T-helper 9 cell (primary cell): ENCODE results near the gene UBN1.

Experiments used
- DNase-seq: peaks from one replicate; pipeline ENCODE4 v3.0.0-alpha.2; 2020

UBN1 gene

DNA sequence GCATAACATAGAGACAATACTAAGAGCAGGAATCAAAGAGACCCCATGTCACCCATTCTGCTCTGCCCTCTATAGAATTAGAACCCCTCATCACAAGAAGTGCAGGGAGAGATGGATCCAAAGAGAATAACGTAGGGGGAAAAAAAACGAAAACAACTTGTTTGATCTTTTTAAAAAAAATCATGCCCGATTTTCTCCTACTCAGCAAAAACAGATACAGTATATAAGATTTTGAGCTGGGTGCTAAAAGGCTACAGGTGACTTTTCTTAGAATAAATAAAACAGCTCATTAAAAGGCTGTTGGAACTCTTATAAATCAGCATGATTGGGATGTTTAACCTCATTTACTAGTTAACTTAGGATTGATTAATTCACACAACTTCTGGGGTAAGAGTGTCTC lies 17.4 kb downstream of the UBN1 start:
- DNase-seq: no peak

DNA sequence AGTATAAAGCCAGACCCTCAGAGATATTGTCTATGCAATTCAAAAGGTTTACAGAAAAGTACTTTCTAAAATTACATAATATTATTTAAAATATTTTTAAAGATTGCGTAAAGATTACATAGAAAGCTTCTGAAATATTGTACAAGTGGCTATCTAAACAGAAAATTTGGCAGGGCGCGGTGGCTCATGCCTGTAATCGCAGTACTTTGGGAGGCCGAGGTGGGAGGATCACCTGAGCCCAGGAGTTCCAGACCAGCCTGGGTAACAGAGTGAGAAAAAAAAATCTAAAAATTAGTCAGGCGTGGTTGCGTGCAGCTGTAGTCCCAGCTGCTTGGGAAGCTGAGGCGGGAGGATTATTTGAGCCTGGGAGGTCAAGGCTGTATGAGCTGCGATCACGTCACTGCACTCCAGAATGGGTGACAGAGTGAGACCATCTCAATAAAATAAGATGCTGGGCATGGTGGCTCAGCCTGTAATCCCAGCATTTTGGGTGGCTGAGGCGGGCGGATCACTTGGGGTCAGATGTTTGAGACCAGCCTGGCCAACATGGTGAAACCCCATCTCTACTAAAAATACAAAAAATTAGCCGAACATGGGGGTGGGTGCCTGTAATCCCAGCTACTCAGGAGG lies 18.1 kb downstream of the UBN1 start:
- DNase-seq: no peak

DNA sequence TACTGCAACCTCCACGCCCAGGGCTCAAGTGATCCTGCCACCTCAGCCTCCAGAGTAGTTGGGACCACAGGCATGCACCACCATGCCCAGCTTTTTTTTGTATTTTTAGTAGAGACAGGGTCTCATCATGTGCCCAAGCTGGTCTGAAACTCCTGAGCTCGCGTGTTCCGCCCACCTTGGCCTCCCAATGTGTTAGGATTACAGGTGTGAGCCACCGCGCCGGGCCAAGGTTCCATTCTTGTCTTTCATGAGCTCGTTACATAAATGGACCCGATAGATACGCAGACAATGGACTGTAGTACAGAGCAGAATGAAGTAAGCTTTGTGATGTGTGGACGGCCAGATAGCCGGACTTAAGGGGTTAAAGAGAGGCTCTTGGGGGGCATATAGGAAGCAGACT lies 19.3 kb downstream of the UBN1 start:
- DNase-seq: no peak

DNA sequence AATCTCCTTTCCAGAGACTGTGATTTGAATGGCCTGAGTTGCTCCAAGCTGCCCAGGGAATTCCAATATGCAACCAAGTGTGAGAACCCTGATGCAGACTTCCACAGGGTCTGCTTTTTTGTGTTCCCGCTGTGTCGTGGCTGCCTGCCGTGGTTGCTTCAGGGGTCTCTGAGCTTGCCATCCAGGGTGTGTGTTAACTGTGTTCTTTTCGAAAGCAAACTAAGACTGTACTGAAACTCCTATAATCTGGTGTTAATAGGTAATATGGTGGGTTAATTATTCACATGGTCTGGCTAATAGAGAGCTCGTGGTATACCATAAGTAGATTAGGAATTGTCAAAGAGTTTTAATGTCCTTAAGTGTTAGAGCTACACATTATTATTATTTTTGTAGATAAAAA lies 20.7 kb downstream of the UBN1 start:
- DNase-seq: no peak

DNA sequence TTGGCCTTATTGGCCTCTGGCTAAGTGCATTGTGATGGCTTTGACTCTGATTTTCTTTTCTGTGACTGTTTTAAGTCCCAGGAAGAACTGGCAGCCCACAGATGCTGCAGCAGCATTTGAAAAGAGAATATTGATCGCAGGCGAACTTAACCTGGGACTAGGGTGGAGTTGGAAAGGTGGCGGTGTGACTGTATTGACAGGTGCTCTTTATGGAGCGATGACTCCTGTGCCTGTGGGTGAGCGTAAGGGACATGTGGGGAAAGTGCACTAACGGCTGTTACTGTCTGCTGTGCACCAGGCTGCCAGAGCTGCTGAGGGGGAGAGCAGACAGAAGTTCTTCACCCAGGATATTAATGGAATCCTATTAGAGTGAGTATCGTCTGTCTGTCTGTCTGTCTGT lies 21.3 kb downstream of the UBN1 start:
- no peak for DNase-seq

DNA sequence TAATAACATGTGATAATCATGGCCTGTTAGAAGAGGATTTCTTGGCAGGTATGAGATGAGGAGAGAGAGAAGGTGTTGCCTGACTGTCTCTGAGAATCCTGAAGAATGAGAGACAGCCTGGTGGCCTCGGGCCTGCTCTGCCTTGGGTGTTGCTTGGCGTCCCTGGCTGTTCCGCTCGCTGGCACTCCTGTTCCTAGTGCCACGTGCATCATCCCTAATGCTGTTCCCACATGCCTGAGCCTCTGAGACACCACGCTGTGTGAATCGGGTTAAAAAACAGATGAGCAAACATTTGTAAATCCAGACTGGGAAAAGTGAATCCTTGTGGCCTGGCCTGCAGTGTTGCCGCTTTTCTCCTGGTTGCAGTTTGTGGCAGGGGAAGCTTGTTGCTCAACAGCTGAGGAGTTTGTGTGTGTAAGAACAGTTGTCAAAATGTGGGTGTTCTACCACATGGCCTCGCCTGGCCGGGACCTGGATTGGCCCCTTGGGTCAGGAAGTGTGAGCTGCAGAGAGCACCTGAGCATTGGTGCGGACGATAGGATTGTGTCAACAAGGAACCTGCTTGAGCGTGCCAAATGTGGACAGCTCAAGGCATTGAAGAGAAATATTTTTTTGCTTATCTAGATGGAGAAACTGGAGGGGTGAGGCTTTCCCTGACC lies 22.0 kb downstream of the UBN1 start:
- no peak for DNase-seq

DNA sequence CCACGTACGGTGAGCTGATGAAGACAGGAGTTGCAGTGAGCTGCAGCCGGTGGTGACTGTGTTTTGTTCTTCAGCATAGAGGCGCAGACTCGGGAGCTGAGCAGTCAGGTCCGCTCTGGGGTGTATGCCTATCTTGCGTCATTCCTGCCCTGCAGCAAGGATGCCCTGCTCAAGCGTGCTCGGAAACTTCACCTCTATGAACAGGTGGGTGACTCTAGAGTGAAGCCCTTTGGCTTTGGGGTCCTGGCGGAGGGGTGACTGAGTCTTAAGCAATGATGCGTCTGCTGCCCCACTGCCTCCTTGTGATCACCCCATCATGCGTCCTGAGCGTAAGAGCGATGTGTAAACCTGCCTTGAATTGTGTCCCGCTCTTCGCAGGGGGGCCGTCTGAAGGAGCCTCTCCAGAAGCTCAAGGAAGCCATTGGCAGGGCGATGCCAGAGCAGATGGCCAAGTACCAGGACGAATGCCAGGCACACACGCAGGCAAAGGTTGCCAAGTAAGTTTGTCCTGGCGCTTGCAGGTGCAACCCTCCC lies 22.9 kb downstream of the UBN1 start:
- no peak for DNase-seq

DNA sequence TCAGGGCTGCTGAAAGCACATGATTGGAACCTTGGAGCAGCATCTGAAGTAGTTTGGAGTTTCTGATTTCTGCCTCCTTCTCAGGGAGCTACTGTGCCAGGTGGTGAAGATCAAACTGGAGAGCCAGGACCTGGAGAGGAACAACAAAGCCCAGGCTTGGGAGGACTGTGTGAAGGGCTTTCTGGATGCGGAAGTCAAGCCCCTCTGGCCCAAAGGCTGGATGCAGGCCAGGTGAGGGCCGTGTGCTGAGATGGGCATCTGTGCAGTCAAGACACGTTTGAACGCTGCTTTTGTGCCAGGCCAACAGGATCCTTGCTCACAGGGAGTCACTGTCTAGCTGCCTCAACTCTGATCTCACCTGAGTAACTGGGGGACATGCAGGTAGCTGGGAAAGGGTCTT lies 23.8 kb downstream of the UBN1 start:
- no peak for DNase-seq

DNA sequence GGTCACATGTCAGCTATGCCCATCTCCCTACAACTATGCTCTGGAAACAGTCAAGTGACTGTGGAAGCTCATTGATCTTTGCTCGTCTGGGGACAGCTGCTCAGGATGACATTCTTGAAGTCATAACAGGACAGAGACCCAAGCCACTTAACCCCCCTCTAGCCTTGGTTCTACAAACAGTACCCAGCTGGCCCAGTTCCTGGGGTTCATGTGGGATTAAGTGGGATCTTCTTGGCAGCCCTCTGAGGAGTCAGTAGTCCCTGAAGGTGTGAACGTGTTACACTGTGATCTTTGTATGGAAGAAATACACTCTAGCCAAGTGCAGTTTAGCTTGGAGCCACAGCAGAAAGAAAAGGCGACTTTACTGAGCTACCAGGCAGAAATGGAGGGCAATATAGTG lies 25.8 kb downstream of the UBN1 start:
- DNase-seq: no peak

DNA sequence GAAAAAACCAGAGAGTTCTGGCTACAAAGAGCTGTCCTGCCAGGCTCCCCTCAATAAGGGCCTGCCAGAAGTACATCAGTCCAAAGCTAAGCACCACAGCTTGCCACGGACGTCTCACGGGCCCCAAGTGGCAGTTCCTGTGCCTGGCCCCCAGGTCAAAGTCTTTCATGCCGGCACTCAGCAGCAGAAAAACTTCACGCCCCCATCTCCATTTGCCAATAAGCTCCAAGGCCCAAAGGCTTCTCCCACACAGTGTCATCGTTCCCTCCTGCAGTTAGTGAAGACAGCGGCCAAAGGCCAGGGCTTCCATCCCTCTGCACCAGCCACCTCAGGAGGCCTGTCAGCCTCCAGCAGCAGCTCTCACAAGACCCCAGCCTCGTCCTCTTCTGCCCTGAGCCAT lies 27.4 kb downstream of the UBN1 start:
- no peak for DNase-seq

DNA sequence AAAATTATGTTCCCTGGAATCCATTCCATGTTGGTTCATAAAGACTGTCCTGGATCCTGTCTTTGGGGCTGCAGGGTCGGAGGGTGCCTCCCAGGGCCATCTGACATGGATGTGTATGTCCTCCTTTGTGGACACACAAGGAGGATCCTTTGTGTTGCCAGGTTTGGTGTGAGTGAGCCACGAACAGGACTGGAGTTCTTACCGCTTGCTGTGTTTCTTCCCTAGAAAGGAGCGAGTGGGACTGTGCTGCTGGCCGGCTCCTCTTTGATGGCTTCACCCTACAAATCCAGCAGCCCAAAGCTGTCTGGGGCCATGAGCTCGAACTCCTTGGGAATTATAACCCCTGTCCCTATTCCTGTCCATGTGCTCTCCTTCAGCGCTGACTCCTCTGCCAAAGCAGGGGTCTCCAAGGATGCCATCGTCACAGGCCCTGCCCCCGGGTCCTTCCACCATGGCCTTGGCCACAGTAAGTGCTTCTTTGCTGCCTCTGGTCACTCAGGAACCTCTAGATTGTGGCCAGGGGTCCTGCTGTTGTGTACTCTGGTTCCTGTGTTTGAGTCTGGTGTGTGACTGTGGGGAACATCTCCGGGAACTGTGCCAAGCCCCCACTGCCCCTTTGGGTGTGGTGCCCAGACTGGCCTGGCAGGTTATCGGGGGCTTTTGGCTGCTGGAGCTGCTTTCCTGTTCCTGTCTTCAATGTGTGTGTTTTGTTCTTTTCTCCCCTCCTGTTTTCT lies 29.5 kb downstream of the UBN1 start:
- no peak for DNase-seq

DNA sequence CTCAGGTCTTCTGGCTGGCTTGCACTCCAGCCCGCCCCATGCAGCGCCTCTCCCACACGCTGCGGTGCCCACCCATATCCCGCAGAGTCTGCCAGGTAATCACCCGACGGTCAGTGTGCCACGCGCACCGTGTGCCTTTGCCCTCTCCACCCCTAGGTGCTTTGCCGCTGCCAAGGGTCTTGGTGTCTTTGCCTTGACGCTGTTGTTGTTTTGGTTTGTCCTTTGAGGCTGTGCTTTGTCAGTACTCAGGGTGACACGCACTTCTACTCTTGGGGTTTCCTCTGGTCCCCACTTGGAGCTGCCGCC lies 30.1 kb downstream of the UBN1 start:
- DNase-seq: no peak

DNA sequence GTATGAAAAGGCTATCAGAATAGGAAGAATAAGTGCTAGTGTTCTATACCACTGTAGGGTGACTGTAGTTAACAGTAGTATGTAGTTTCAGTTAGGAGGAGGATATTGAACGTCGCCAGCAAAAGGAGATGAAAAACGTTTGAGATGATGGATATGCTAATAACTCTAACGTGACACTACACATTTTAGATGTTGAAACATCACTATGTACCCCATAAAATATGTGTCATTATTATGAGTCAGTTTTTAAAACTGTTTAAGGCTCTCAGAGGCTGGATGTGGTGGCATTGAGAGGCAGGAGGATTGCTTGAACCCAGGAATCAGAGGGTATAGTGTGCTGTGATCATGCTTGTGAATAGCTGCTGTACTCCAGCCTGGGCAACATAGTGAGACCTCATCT lies 31.8 kb downstream of the UBN1 start:
- DNase-seq: no peak

DNA sequence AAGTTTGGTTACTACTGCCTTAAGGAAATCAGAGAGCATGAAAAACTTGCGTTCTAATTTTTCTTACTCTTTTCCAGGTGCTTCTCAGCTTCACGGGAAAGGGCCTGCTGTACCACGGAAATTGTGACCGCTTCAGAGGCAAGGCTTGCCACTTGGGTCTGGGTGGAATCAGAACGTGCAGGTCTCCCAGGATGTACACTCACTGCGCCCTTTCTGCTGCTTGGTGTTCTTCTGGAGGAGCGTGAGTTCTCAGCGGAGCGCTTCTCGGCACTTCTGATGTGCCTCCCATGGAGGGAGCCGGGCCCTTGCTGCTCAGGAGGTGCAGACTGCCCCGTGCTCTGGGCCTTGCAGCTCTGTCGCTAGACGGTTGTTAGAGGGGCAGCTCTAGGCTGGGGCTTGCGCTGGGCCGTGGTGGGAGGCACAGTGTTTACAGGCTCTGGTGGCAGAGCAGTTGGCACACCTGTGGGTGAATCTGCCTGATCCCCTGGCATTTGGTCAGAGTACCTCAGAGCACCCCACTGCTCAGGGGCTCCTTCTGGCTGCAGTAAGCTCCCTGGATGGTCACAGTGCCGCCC lies 32.8 kb downstream of the UBN1 start:
- DNase-seq: no peak

DNA sequence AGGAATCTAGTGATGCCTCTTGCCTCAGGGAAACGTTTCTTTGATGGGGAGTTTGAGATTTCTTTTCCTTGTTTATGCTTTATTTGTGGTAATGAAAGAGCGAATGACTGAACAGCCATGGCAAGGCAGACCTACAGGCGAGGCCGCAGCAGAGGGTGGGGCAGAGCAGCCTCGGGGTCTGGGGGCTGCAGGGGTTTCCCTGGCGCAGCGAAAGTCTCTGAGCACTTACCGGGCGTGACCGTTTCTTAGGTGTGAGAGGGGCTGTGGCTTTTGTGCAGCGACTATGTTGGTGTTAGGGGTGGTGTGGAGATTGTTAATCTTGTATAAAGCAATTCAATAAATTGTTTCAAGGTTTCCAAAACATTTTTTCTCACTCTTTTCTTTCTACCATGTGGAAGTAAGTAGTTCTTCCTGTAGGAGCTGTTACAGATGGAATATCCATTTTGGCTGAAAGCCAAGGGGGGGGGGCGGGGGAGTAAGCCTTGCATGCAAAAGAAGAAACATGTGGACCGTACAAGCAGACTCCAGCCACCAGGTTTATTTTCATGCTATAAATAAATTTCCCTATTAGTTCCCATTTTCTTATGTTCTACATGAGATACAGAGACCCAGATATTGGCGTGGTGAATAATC lies 34.8 kb downstream of the UBN1 start:
- DNase-seq: no peak

DNA sequence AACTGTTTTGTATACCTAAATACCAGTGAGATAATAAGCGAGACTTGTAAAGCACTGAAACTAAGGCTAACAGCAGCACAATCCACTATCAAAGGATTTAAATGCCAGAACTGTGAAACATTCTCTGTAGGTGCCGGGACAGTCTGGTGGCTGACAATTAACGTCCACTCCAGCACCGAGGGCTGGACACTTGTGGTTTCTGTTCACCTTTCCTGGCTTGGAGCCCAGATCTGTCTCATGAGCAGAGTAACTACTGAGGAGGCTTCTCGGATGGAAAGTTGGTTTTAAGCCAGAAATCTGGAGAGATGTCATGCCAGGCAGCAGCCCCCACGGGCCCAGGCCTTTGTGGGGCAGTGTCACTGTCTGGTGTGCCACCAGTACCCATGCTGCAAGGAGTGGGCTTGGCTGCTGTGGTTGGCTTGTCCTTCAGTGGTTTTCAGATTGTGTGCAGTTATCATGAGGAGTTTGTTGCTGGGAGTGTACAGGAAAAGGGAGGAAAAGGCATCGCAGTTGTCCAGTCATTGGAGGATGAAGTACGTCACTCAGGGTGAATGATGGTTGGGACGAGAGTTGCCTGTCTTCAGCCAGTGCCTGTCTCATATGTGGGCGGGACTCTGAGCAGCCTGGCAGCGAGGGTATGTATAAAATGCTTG lies 35.5 kb downstream of the UBN1 start:
- DNase-seq: no peak

DNA sequence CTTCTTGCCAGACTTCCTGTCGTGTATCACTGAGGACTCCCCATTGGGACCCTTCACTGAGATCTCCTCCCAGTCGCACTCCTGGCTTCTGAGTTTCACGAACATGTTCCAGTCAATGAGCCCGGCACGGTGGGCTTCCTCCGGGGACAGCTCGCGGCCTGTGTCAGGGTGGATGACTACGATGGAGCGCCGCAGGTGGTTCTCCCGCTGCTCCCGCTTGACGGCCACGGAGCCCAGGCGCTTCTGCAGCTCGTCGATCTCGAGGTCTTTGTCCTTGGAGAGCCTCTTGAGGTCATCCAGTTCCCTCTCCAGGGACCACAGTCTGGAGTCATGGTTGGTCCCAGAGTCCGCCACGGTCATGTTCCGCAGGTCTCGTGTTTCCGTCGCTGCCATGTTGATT lies 36.2 kb downstream of the UBN1 start:
- DNase-seq: no peak

DNA sequence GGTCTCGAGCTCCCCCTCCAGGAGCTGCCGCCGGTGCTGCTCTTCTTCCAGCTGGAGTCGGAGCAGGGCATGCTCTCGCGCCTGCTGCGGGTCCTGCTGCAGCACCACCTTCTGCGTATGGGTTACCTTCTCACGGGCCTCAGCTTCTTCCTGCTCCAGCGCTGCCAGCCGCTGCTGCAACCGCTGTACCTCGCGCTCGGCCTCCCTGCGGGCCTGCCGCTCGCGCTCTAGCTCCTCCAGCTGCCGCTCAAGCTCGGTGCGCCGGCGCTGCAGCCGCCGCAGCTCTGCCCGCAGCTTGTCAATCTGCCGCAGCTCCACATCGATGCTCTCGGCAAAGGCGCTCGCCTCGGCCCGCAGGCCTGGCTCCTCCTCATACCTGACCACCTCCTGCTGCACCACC lies 36.9 kb downstream of the UBN1 start:
- DNase-seq: no peak

DNA sequence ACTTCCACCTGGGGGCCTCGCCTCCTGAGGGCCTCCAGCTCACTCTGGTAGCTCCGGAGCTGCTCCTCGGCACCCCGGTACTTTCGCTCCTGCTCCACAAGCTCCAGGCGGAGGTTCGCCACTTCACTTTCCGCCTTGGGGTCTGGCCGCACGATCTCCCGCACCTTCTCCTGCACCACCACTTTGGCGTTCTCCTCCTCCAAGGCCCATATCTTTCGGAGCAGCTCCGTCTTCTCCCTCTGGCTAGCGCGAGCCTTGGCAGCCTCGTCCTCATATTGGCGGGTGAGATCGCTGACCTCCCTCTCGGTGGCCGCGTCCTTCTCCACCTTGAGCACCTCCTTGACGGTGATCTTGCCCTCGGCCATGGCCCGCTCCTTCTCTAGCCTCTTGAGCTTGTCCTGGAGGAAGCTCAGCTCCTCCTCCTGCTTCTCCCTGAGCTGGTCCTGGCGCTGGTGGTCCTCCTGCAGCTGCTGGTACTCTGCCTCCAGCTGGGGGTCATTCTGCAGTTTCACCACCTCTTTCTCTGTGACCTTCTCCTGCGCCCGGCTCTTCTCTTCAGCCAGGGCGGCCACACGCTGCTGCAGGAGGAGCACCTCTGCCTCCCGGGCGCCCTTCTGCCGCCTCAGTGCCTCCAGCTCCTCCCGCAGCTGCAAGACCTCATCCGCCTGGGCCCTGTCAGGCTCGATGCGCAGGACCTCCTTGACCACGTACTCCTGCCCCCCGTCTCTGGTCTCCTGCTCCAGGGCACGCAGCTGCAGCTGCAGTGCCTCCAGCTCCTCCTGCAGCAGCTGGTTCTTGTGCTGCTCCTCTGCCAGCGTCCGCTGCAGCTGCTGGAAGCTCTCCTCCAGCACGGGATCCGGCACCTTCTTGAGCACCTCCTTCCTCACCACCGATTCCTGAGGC lies 37.9 kb downstream of the UBN1 start:
- DNase-seq: no peak

DNA sequence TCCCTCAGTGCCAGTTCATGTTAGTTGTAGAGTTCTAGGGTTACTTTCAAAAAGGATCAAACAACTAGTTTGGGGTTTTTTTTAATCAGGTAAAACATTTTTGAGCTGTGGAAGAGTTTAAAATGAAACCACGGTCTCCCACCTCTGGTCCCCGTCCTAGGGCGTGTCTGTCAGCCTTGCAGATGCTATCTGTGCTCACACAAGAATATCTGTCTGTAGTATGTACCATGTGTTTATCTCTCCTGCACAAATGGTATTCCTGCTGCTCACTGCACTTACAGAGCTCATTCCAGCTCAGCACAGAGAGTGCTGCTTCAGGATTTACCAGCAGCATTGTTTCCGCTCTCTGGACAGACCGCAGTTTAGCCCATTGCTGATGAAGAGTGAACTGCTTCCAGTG lies 38.9 kb downstream of the UBN1 start:
- no peak for DNase-seq

DNA sequence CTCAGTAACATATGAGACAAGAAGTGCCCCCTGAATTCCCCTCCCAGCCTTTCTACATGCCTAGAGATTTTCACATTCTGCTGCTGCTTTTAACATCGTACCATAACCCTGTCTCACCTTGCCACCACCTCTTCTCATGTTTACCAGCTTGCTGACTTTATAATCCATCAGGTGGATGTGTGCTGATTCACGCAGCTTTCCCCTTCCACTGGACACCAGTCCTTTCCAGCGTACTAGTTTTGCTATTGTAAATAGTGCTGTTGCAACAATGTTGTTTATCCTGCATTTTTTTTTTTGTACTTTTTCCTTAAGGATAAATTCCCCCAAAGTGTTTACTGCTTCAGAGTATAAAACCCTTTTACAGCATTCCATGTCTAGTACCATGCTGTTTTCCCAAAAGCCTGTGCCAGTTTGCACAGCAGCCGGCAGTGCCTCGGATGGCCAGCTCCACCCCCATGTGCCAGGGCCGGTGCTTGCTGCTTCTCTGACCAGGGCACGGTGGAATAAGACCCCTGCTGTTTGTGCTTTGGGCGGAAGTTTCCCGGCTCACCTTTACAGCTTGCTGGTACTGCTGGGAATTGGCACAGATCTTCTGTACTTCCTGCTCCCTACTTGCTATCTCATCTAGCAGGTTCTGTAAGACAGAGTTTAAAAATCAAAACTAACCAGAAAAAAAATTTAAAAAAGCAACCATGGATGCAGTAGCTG lies 41.3 kb downstream of the UBN1 start:
- no peak for DNase-seq
